Measurements from ENCODE around the gene WDR55. TPM values are rescaled to one million over a fixed set of nuclear protein-coding genes. Genes with fewer than 3 reads are reported as not detected.

The WDR55 gene
- total and polyA plus RNA-seq, 4 donors, result 10.0 to 18.2 (median 11.7) TPM

- TF ChIP-seq JUND (IDR thresholded peaks at IDR 0.05) (peak in 1 of 2 donors; percentile 31), ZBTB33 (IDR thresholded peaks at IDR 0.05) (peak; percentile 13), NR2F2 (IDR thresholded peaks at IDR 0.05) (peak; percentile 55), SP1 (IDR thresholded peaks at IDR 0.05) (peak; percentile 51), ATF3 (IDR thresholded peaks at IDR 0.05) (no peak), FOXA1 (IDR thresholded peaks at IDR 0.05) (no peak), MAX (IDR thresholded peaks at IDR 0.05) (peak; percentile 96), RAD21 (IDR thresholded peaks at IDR 0.05) (peak; percentile 56 to 68), GABPA (IDR thresholded peaks at IDR 0.05 in 1 of 2, conservative IDR thresholded peaks at IDR 0.05 in 1 of 2) (peak; percentile 95 to 98), TAF1 (conservative IDR thresholded peaks at IDR 0.05) (peak; percentile 15), YY1 (IDR thresholded peaks at IDR 0.05) (peak; percentile 80), HNF4A (conservative IDR thresholded peaks at IDR 0.05) (peak; percentile 19 to 38), REST (IDR thresholded peaks at IDR 0.05) (peak; percentile 68), RXRA (IDR thresholded peaks at IDR 0.05) (peak; percentile 52 to 72), HNF4G (IDR thresholded peaks at IDR 0.05) (no peak), CTCF (IDR thresholded peaks at IDR 0.05; ENCODE audit: low read depth, low read length, missing input control) (no peak), FOXA2 (IDR thresholded peaks at IDR 0.05) (no peak), EGR1 (IDR thresholded peaks at IDR 0.05; ENCODE audit: low read depth in 2 of 2) (peak; percentile 77 to 90)
- peaks cover 6 to 23% (median 17%) of the 10 kb centered on the region in 4 donors for H3K4me1 ChIP-seq (ENCODE audit: control insufficient read depth in 4 of 4, insufficient read depth in 4 of 4, low read length in 3 of 4)
- peak within 1 kb of the TSS; percentile 80 to 98 (median 83) for H3K4me3 ChIP-seq (ENCODE audit: low read depth in 1 of 3, low read length in 3 of 3)
- H3K9ac ChIP-seq (ENCODE audit: low read depth in 1 of 2, low read length in 2 of 2), result peak within 1 kb of the TSS; percentile 74 to 81
- no peaks in the 10 kb centered on the region for H3K27me3 ChIP-seq (ENCODE audit: control insufficient read depth in 4 of 4, insufficient read depth in 4 of 4, low read length in 3 of 4)
- peaks cover 4 to 30% (median 25%) of the 10 kb centered on the region in 4 donors for H3K36me3 ChIP-seq (ENCODE audit: control insufficient read depth in 4 of 4, insufficient read depth in 3 of 4, low read depth in 1 of 4, low read length in 3 of 4)
- H3K27ac ChIP-seq (ENCODE audit: low read depth in 1 of 2, low read length in 2 of 2), result peak within 1 kb of the TSS; percentile 65 to 71
- H3K9me3 ChIP-seq (ENCODE audit: control insufficient read depth in 4 of 4, low read length in 3 of 4), result no peaks in the 10 kb centered on the region
- DNase-seq (ENCODE audit: low spot score), result peak; percentile 85
- under 1% methylated on average over 61 of the region's 61 CpGs for WGBS
Measured at GRCh38 chr5:140690941-140691924, 26.5 kb downstream of the WDR55 start, which contains the start of the genes HARS1 and HARS2. Gene HARS1 (minus strand): TSS chr5:140691370. CDS start chr5:140691304, 66 bp downstream. Gene HARS2 (plus strand): TSS chr5:140691455. CDS start chr5:140691649, 194 bp downstream.

All from liver (tissue), 9 donors.